GM13977 (cell line): ENCODE data around the gene KLF6.

Experiments
- DNase-seq: peaks from one replicate; pipeline ENCODE4 v3.0.0; 2012; ENCODE audit warnings: low spot score
- CTCF ChIP-seq: IDR thresholded peaks from 2 replicates; pipeline ENCODE4 v1.5.1; 2012; ENCODE audit warnings: mild to moderate bottlenecking, control low read depth; ENCODE audit not compliant: insufficient read depth; ENCODE audit errors: extremely low read depth, missing control alignments
- in situ Hi-C: fragments of 300-500 bp; cut with MboI; formaldehyde crosslinking; loops from one replicate; pipeline ENCODE4 v1.12.0; 2022; ENCODE audit warnings: low sequenced_read_pairs, low pct_unique_long_range_greater_than_20kb, mixed read lengths, inconsistent platforms; ENCODE audit not compliant: unreplicated experiment

The KLF6 gene

DNA sequence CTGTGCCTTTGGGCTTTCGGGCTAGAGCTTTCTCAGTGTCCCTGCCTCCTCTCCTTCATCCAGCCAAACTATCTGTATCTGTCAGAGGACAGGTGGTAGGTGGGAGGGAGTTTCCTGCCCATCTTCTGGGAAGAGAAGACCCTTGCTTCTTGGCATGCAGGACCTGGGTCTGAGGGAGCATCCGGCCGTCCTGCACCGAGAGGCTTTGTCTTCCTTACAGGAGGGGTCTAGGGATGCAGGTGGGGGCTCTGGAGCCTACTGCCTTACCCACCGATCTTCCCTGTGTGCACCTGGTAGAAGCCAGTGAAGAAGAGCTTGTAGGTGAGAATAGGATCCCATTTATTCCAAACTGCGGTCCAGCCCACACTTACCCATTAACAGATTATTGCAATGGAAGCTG, 5.8 kb upstream of the KLF6 start:
- no peak for DNase-seq
- no peak for TF ChIP-seq CTCF
- in situ Hi-C loops: no loop called here

DNA sequence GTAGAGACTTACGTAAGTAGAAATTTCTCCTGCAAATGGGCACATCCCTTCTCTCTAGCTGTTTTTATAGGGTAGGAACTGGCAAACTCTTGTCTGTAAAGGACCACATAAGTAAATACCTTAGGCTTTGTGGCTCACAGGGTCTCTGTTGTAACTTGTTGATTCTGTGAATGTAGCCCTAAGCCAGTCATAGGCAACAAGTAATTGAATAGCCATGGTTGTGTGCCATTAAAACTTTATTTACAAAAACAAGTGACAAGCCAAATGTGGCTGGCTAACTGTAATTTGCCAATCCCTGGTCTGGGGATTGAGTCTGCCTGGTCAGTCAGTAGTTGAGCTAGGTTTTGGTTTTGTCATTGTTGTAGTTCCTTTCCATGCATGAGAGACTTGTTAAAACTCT, 5.3 kb upstream of the KLF6 start:
- in situ Hi-C loops: no loop called here
- DNase-seq: no peak
- no peak for TF ChIP-seq CTCF

DNA sequence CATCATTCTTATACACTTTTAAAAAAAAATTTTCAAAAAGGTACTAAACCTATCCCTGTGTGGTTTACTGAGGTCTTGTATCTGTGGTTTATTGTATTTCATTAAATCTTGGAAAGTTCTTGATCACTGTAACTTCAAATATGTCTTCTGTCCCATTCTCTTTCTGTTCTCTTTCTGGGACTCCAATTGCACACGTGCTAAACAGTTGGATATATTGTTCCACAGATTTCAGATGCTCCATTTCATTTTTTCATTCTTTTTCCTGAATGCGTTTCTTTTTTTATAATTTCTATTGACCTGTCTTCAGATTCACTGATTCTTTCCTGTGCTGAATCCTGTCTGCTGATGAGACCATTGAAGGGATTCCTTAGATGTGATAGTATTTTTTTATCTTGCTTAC, 4.6 kb upstream of the KLF6 start:
- DNase-seq: no peak
- TF ChIP-seq CTCF: no peak
- in situ Hi-C loops: no loop called here

DNA sequence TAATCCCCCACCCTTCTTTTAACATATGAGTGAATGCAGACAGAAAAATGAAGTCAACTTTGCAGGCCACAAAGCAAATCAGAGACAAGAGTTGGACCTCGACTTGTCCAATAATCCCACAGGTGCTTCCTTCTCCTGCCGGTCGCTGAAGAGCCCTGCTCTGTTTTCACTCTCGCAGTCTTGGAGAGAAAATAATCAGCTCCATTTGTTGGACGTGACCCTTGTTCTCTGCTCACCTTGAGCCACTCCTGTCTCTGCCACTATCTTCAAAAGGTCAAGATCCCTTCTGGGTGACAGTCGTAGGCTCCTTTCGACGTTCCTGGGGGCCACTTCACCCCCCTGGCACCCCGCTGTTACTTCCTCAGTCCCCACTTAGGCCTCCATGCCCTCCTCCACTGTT, 2.8 kb upstream of the KLF6 start:
- TF ChIP-seq CTCF: no peak
- DNase-seq: no peak
- in situ Hi-C loops: no loop called here

- in situ Hi-C loops: no loop called here
- no peak for DNase-seq
- TF ChIP-seq CTCF: no peak
These were observed 2.0 kb upstream of the KLF6 start for GRCh38 chr10:3787016-3787400.

DNA sequence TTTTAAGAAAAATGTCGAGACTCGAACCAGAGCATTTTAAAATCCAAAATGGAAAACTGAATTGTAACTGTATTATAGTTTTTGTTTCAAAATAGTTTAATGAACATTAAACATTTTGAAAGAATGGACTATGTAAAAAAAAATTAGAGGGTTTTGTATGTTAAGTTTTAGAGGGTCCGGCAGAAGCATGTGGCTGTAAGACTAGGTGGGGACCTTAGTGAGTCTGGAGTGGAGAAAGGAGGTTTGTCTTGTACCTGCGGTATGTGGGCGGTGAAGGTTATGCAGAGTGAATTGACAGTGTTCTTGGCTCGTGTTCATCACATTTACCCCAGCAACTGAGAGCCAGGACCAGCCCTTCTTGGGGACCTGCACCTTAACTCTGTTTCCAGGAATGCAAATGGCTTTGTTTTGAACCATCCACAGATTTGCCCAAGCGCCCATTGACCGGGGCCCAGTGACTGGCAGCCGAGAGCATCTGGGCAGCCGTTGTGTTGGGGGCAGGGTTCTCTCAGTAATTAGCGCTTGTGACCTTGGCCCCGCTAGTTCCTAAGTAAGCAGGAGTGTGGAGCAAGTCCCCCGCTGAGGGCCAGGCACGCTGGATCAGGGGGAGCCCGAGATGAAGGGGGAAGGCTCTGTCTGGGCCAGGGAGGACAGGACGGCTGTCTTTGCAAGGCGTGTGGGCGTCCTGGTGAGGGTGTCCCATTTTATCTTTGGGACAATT, 1.4 kb upstream of the KLF6 start:
- TF ChIP-seq CTCF: no peak
- DNase-seq: no peak
- in situ Hi-C loops: no loop called here
